SK-N-SH treated with all-trans-retinoic acid at 6 μM for 48 hours (cell line): ENCODE measurements around the gene NAPB.

Source experiments
- ATAC-seq: fragments of 200-7000 bp; cut with Tn5 transposase; 3 replicates; pipeline ENCODE4 v1.9.1; 2020; ENCODE audit warnings: mild to moderate bottlenecking, moderate library complexity
- ARNTL ChIP-seq: fragments of 450-650 bp; formaldehyde crosslinking; IDR thresholded peaks from 2 replicates; pipeline ENCODE4 v1.5.0; 2020; ENCODE audit warnings: low read depth, mild to moderate bottlenecking, moderate library complexity, borderline replicate concordance
- BACH2 ChIP-seq: fragments of 250-450 bp; sonication (Bioruptor Pico); IDR thresholded peaks from 2 replicates; pipeline ENCODE4 v1.9.0; 2021; ENCODE audit warnings: mild to moderate bottlenecking, borderline replicate concordance
- CREB5 ChIP-seq: fragments of 250-450 bp; sonication (Bioruptor Pico); IDR thresholded peaks from 2 replicates; pipeline ENCODE4 v1.5.1; 2020; ENCODE audit warnings: low read depth, mild to moderate bottlenecking, moderate library complexity
- CSDC2 ChIP-seq: fragments of 250-450 bp; sonication (Bioruptor Pico); IDR thresholded peaks from 2 replicates; pipeline ENCODE4 v1.5.0; 2020; ENCODE audit warnings: mild to moderate bottlenecking, moderate library complexity
- CSRNP3 ChIP-seq: fragments of 250-450 bp; sonication (Bioruptor Pico); IDR thresholded peaks from 2 replicates; pipeline ENCODE4 v1.5.1; 2021; ENCODE audit warnings: mild to moderate bottlenecking, moderate library complexity
- ESRRG ChIP-seq: fragments of 250-450 bp; sonication (Bioruptor Pico); IDR thresholded peaks from 2 replicates; pipeline ENCODE4 v1.6.1; 2021; ENCODE audit warnings: mild to moderate bottlenecking
- GLIS3 ChIP-seq: fragments of 250-450 bp; sonication (Bioruptor Pico); IDR thresholded peaks from 2 replicates; pipeline ENCODE4 v1.5.0; 2020; ENCODE audit warnings: mild to moderate bottlenecking, moderate library complexity
- ISL1 ChIP-seq: fragments of 250-450 bp; sonication (Bioruptor Pico); IDR thresholded peaks from 2 replicates; pipeline ENCODE4 v2.1.2; 2022; ENCODE audit warnings: mild to moderate bottlenecking, moderate library complexity
- PATZ1 ChIP-seq: fragments of 250-450 bp; sonication (Bioruptor Pico); IDR thresholded peaks from 2 replicates; pipeline ENCODE4 v1.8.0; 2020; ENCODE audit warnings: mild to moderate bottlenecking, moderate library complexity, borderline replicate concordance
- POU6F1 ChIP-seq: fragments of 250-450 bp; sonication (Bioruptor Pico); IDR thresholded peaks from 2 replicates; pipeline ENCODE4 v1.8.0; 2021; ENCODE audit warnings: low read depth, mild to moderate bottlenecking, moderate library complexity, borderline replicate concordance
- RARB ChIP-seq: fragments of 250-450 bp; sonication (Bioruptor Pico); IDR thresholded peaks from 2 replicates; pipeline ENCODE4 v1.8.0; 2021; ENCODE audit warnings: mild to moderate bottlenecking, moderate library complexity
- SNAI2 ChIP-seq: fragments of 250-450 bp; sonication (Bioruptor Pico); IDR thresholded peaks from 2 replicates; pipeline ENCODE4 v1.5.0; 2020; ENCODE audit warnings: mild to moderate bottlenecking, moderate library complexity
- TCF4 ChIP-seq: fragments of 250-450 bp; sonication (Bioruptor Pico); IDR thresholded peaks from 2 replicates; pipeline ENCODE4 v1.8.0; 2021; ENCODE audit warnings: mild to moderate bottlenecking, moderate library complexity, borderline replicate concordance
- TOX ChIP-seq: fragments of 250-450 bp; sonication (Bioruptor Pico); IDR thresholded peaks from 2 replicates; pipeline ENCODE4 v1.8.0; 2021; ENCODE audit warnings: mild to moderate bottlenecking, moderate library complexity, borderline replicate concordance
- TSHZ2 ChIP-seq: fragments of 250-450 bp; sonication (Bioruptor Pico); IDR thresholded peaks from 2 replicates; pipeline ENCODE4 v1.5.0; 2020; ENCODE audit warnings: mild to moderate bottlenecking, moderate library complexity
- ZC3H10 ChIP-seq: fragments of 250-450 bp; sonication (Bioruptor Pico); IDR thresholded peaks from 2 replicates; pipeline ENCODE4 v1.5.1; 2021; ENCODE audit warnings: mild to moderate bottlenecking, moderate library complexity
- ZFP3 ChIP-seq: fragments of 250-450 bp; sonication (Bioruptor Pico); IDR thresholded peaks from 2 replicates; pipeline ENCODE4 v1.5.0; 2020; ENCODE audit warnings: mild to moderate bottlenecking, moderate library complexity
- ZFP30 ChIP-seq: fragments of 450-650 bp; formaldehyde crosslinking; IDR thresholded peaks from 2 replicates; pipeline ENCODE4 v1.5.0; 2022; ENCODE audit warnings: mild to moderate bottlenecking, moderate library complexity
- ZNF565 ChIP-seq: fragments of 450-650 bp; formaldehyde crosslinking; conservative IDR thresholded peaks from 2 replicates; pipeline ENCODE4 v1.5.0; 2020; ENCODE audit warnings: low read depth, mild to moderate bottlenecking, moderate library complexity
- ZNF70 ChIP-seq: fragments of 450-650 bp; formaldehyde crosslinking; IDR thresholded peaks from 2 replicates; pipeline ENCODE4 v1.5.0; 2020; ENCODE audit warnings: mild to moderate bottlenecking, moderate library complexity
- ZNF8 ChIP-seq: fragments of 450-650 bp; formaldehyde crosslinking; IDR thresholded peaks from 2 replicates; pipeline ENCODE4 v1.5.0; 2020; ENCODE audit warnings: mild to moderate bottlenecking, moderate library complexity

The NAPB gene

GRCh38 chr20:23436681-23437080, 15.4 kb upstream of the NAPB start:
- no peak for ATAC-seq
- no peak for TF ChIP-seq TSHZ2 (CRISPR knock-in tag)
- TF ChIP-seq GLIS3 (CRISPR knock-in tag), result no peak
- TF ChIP-seq CSDC2 (CRISPR knock-in tag), result no peak
- TF ChIP-seq ZNF565 (CRISPR knock-in tag), result no peak
- no peak for TF ChIP-seq POU6F1 (CRISPR knock-in tag)
- no peak for TF ChIP-seq ZFP3 (CRISPR knock-in tag)
- TF ChIP-seq ISL1 (CRISPR knock-in tag), result no peak
- TF ChIP-seq ZFP30 (CRISPR knock-in tag), result no peak
- no peak for TF ChIP-seq CSRNP3 (CRISPR knock-in tag)
- no peak for TF ChIP-seq ZC3H10 (CRISPR knock-in tag)
- no peak for TF ChIP-seq ARNTL (CRISPR knock-in tag)
- no peak for TF ChIP-seq BACH2
- no peak for TF ChIP-seq CREB5 (CRISPR knock-in tag)
- TF ChIP-seq ZNF70 (CRISPR knock-in tag), result no peak

GRCh38 chr20:23435626-23436539, 14.6 kb upstream of the NAPB start:
- ATAC-seq, result no peak; the same call in 2 of the 3 replicates
- TF ChIP-seq RARB (CRISPR knock-in tag), result no peak
- TF ChIP-seq ISL1 (CRISPR knock-in tag), result no peak
- no peak for TF ChIP-seq SNAI2 (CRISPR knock-in tag)
- no peak for TF ChIP-seq ZFP3 (CRISPR knock-in tag)
- no peak for TF ChIP-seq ARNTL (CRISPR knock-in tag)
- no peak for TF ChIP-seq ESRRG (CRISPR knock-in tag)
- TF ChIP-seq ZNF70 (CRISPR knock-in tag), result peak; percentile 90

- TF ChIP-seq POU6F1 (CRISPR knock-in tag) (no peak), ISL1 (CRISPR knock-in tag) (no peak), TOX (CRISPR knock-in tag) (no peak), BACH2 (no peak), ZNF70 (CRISPR knock-in tag) (no peak), ZC3H10 (CRISPR knock-in tag) (no peak), TCF4 (CRISPR knock-in tag) (no peak), ZFP30 (CRISPR knock-in tag) (no peak), ARNTL (CRISPR knock-in tag) (no peak), ESRRG (CRISPR knock-in tag) (no peak), ZFP3 (CRISPR knock-in tag) (no peak), ZNF8 (CRISPR knock-in tag) (no peak), PATZ1 (no peak), CSDC2 (CRISPR knock-in tag) (no peak), SNAI2 (CRISPR knock-in tag) (no peak)
- no peak for ATAC-seq
These were observed 13.4 kb upstream of the NAPB start for GRCh38 chr20:23434521-23435313.
